Measurements from ENCODE around the gene MACROD2.

DNA sequence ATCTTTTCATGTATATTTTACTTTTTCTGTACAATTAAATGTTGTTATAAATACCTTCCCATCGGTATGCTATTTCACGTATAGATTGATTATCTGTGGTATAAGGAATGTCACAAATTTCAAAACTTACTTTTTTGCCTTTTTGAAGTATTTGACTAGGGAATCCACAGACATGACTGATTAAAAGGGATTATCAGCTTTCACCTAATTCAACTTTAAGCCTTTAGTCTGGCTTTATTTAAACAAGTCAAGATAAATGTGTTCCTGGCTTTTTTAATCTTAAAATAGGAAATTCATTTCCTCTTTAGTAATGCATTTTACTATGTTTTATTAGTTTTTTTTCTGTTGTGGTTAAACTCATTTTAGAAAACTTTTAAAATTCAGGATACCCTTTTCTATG is 160.0 kb downstream of the MACROD2 start:
- TF ChIP-seq, protein P1, sequence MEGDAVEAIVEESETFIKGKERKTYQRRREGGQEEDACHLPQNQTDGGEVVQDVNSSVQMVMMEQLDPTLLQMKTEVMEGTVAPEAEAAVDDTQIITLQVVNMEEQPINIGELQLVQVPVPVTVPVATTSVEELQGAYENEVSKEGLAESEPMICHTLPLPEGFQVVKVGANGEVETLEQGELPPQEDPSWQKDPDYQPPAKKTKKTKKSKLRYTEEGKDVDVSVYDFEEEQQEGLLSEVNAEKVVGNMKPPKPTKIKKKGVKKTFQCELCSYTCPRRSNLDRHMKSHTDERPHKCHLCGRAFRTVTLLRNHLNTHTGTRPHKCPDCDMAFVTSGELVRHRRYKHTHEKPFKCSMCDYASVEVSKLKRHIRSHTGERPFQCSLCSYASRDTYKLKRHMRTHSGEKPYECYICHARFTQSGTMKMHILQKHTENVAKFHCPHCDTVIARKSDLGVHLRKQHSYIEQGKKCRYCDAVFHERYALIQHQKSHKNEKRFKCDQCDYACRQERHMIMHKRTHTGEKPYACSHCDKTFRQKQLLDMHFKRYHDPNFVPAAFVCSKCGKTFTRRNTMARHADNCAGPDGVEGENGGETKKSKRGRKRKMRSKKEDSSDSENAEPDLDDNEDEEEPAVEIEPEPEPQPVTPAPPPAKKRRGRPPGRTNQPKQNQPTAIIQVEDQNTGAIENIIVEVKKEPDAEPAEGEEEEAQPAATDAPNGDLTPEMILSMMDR (IDR thresholded peaks at IDR 0.05) = no peak
- no peak for TF ChIP-seq EZH2 (IDR thresholded peaks at IDR 0.05; ENCODE audit: borderline replicate concordance, insufficient read depth, low read depth, low read length, poor library complexity, severe bottlenecking)
